Neural cell (in vitro differentiated cells): ENCODE results near the gene PAX2. TPM values are rescaled to one million over a fixed set of nuclear protein-coding genes. Genes with fewer than 3 reads are reported as not detected.

Source experiments
- H2AFZ ChIP-seq: fragments of 200-600, 300-800 bp; sonication (generic), shearing (Covaris generic); 2 replicates; pipeline ENCODE4 v1.6.0; 2014; ENCODE audit warnings: low read depth, mild to moderate bottlenecking, antibody characterized with exemption, low read length, moderate library complexity
- H3F3A ChIP-seq: fragments of 200-600 bp; shearing (Covaris generic); 2 replicates; pipeline ENCODE4 v1.6.1; 2016; ENCODE audit warnings: mild to moderate bottlenecking, moderate library complexity, mixed read lengths, antibody characterized with exemption, low read length; ENCODE audit not compliant: insufficient read depth, poor library complexity, severe bottlenecking
- H3K27ac ChIP-seq: fragments of 200-600, 300-800 bp; sonication (generic), shearing (Covaris generic); 2 replicates; pipeline ENCODE4 v1.5.1; 2014; ENCODE audit warnings: mild to moderate bottlenecking, low read length, moderate library complexity
- H3K27me3 ChIP-seq: fragments of 300-800, 200-600 bp; sonication (generic), shearing (Covaris generic); 2 replicates; pipeline ENCODE4 v1.6.0; 2014; ENCODE audit warnings: mild to moderate bottlenecking, low read depth, low read length, moderate library complexity; ENCODE audit not compliant: insufficient read depth
- H3K36me3 ChIP-seq: fragments of 300-800, 200-600 bp; sonication (generic), shearing (Covaris generic); 2 replicates; pipeline ENCODE4 v1.5.1; 2014; ENCODE audit warnings: mild to moderate bottlenecking, antibody characterized with exemption, low read length, moderate library complexity; ENCODE audit not compliant: insufficient read depth
- H3K4me2 ChIP-seq: fragments of 300-800, 200-600 bp; sonication (generic), shearing (Covaris generic); 2 replicates; pipeline ENCODE4 v1.6.0; 2014; ENCODE audit warnings: mild to moderate bottlenecking, low read length
- H3K4me3 ChIP-seq: fragments of 300-800, 200-600 bp; sonication (generic), shearing (Covaris generic); 2 replicates; pipeline ENCODE4 v1.5.1; 2014; ENCODE audit warnings: mild to moderate bottlenecking, low read length, moderate library complexity
- H3K79me2 ChIP-seq: fragments of 200-600 bp; shearing (Covaris generic); replicated peaks from 2 replicates; pipeline ENCODE4 v1.6.0; 2014; ENCODE audit warnings: mild to moderate bottlenecking, low read length, moderate library complexity; ENCODE audit not compliant: insufficient read depth
- H3K9ac ChIP-seq: fragments of 300-800, 200-600 bp; sonication (generic), shearing (Covaris generic); 2 replicates; pipeline ENCODE4 v1.6.1; 2016; ENCODE audit warnings: mild to moderate bottlenecking, low read length, mixed read lengths
- H3K9me2 ChIP-seq: fragments of 200-600 bp; shearing (Covaris generic); 2 replicates; pipeline ENCODE4 v1.6.1; 2016; ENCODE audit warnings: mild to moderate bottlenecking, low read length, mixed read lengths; ENCODE audit not compliant: insufficient read depth
- H3K9me3 ChIP-seq: fragments of 200-600, 300-800 bp; sonication (generic), shearing (Covaris generic); 2 replicates; pipeline ENCODE4 v1.6.1; 2016; ENCODE audit warnings: mild to moderate bottlenecking, mixed run types, low read length, moderate library complexity, mixed read lengths
- H4K20me1 ChIP-seq: fragments of 200-600 bp; shearing (Covaris generic); 2 replicates; pipeline ENCODE4 v1.6.1; 2016; ENCODE audit warnings: mild to moderate bottlenecking, mixed run types; ENCODE audit not compliant: insufficient read depth
- EP300 ChIP-seq: fragments of 450-650 bp; conservative IDR thresholded peaks from 2 replicates; pipeline ENCODE4 v1.6.1; 2014; ENCODE audit warnings: antibody characterized with exemption, mild to moderate bottlenecking, moderate library complexity; ENCODE audit not compliant: poor library complexity, severe bottlenecking
- EZH2 ChIP-seq: fragments of 200-600, 300-800 bp; shearing (Covaris generic), sonication (generic); IDR thresholded peaks from 2 replicates; pipeline ENCODE4 v1.6.1; 2014; ENCODE audit warnings: antibody characterized with exemption, low read length, borderline replicate concordance, mild to moderate bottlenecking; ENCODE audit not compliant: insufficient read depth, poor library complexity, severe bottlenecking
- MXI1 ChIP-seq: fragments of 450-650 bp; conservative IDR thresholded peaks from 2 replicates; pipeline ENCODE4 v1.6.1; 2014; ENCODE audit warnings: antibody characterized with exemption, mild to moderate bottlenecking; ENCODE audit not compliant: poor library complexity, severe bottlenecking
- POLR2AphosphoS5 ChIP-seq: IDR thresholded peaks from 2 replicates; pipeline ENCODE4 v1.6.1; 2012
- RAD21 ChIP-seq: fragments of 450-650 bp; conservative IDR thresholded peaks from 2 replicates; pipeline ENCODE4 v1.6.1; 2014; ENCODE audit warnings: antibody characterized with exemption, mild to moderate bottlenecking, moderate library complexity
- SMC3 ChIP-seq: fragments of 450-650 bp; conservative IDR thresholded peaks from 2 replicates; pipeline ENCODE4 v1.6.1; 2014; ENCODE audit warnings: antibody characterized with exemption, mild to moderate bottlenecking, moderate library complexity; ENCODE audit not compliant: poor library complexity
- TAF1 ChIP-seq: IDR thresholded peaks from 2 replicates; pipeline ENCODE4 v1.6.1; 2012; ENCODE audit warnings: low read depth
- polyA plus RNA-seq: library from polyadenylated mRNA; depleted of rRNA; stranded (reverse); fragments of >200 nt; gene quantifications from 2 replicates; pipeline ENCODE4 v1.2.3, GENCODE V29; 2014
- TF ChIP-seq, protein P1 (sequence below): fragments of 450-650 bp; IDR thresholded peaks from 2 replicates; pipeline ENCODE4 v1.5.1; 2014; ENCODE audit warnings: antibody characterized with exemption, mild to moderate bottlenecking, moderate library complexity; ENCODE audit not compliant: poor library complexity, severe bottlenecking
- TF ChIP-seq, protein P2 (sequence below): IDR thresholded peaks from 2 replicates; pipeline ENCODE4 v1.6.1; 2012; ENCODE audit warnings: borderline replicate concordance

The PAX2 gene
- polyA plus RNA-seq, 1 donor from 2014 or later = not detected

DNA sequence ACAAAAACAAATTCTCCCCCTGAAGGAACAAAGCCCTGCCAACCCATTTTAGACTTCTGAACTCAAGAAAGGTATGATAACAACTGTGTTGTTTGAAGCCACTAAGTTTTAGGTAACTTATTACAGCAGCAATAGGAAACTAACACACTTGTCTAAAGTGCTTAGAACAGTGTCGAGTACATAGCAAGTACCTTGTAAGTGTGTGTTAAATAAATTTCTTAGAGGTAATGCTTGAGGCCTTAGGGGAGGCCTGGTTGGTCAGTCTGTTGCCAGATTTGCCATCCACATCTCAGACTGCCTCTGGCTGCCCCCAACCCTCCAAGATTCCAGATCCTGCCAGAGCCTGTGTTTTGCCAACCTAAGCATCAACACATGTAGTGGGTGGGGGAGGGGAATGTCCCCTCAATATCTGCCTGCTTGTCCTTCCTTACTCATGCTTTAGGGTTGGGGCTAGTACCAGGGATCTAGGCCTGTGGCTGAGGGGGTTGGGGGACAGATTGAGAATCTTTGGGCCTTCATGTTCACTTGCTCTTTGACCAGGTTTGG lies 27.1 kb upstream of the PAX2 start:
- H3F3A ChIP-seq = no peaks in the 10 kb centered on the region
- H2AFZ ChIP-seq = no peak overlapping the region
- TF ChIP-seq, protein P1, sequence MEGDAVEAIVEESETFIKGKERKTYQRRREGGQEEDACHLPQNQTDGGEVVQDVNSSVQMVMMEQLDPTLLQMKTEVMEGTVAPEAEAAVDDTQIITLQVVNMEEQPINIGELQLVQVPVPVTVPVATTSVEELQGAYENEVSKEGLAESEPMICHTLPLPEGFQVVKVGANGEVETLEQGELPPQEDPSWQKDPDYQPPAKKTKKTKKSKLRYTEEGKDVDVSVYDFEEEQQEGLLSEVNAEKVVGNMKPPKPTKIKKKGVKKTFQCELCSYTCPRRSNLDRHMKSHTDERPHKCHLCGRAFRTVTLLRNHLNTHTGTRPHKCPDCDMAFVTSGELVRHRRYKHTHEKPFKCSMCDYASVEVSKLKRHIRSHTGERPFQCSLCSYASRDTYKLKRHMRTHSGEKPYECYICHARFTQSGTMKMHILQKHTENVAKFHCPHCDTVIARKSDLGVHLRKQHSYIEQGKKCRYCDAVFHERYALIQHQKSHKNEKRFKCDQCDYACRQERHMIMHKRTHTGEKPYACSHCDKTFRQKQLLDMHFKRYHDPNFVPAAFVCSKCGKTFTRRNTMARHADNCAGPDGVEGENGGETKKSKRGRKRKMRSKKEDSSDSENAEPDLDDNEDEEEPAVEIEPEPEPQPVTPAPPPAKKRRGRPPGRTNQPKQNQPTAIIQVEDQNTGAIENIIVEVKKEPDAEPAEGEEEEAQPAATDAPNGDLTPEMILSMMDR = no peak
- no peaks in the 10 kb centered on the region for H3K9me3 ChIP-seq
- no peaks in the 10 kb centered on the region for H3K36me3 ChIP-seq
- H3K27ac ChIP-seq = no peak overlapping the region
- no peak overlapping the region for H3K4me3 ChIP-seq
- no peak overlapping the region for H3K4me2 ChIP-seq
- H3K79me2 ChIP-seq = no peaks in the 10 kb centered on the region
- H4K20me1 ChIP-seq = no peaks in the 10 kb centered on the region
- no peaks in the 10 kb centered on the region for H3K9me2 ChIP-seq
- H3K9ac ChIP-seq = no peak overlapping the region
- peaks cover 98% of the 10 kb centered on the region for H3K27me3 ChIP-seq

DNA sequence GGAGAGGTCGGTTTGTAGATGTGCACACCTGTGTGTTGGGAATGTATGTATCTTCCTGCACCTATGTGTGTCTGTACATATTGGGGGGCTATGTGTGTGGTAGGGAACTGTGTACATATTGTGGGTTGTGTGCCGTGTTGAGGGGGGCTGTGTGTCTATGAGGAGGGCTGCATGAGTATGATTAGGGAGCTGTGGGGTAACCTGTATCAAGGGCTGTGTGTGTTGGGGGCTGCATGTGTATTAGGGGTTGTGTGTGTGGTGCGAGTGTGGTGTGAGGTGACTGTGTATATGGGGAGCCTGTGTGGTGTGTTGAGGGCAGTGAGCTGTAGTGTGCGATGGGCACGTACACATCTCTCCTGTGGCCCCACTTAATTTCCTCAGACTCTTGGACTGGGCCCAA lies 22.2 kb upstream of the PAX2 start:
- Histone ChIP-seq H3K9me3 (no peaks in the 10 kb centered on the region), H3K27me3 (peaks cover 95% of the 10 kb centered on the region), H3K36me3 (no peaks in the 10 kb centered on the region), H3K9me2 (no peaks in the 10 kb centered on the region), H3K9ac (no peak overlapping the region), H3K27ac (no peak overlapping the region), H3K79me2 (no peaks in the 10 kb centered on the region), H3K4me3 (no peak overlapping the region), H3F3A (no peaks in the 10 kb centered on the region), H4K20me1 (no peaks in the 10 kb centered on the region), H3K4me2 (no peak overlapping the region), H2AFZ (no peak overlapping the region)
- TF ChIP-seq POLR2AphosphoS5 = no peak
- no peak for TF ChIP-seq EZH2
- TF ChIP-seq, protein P1 = no peak
- TF ChIP-seq, protein P2, sequence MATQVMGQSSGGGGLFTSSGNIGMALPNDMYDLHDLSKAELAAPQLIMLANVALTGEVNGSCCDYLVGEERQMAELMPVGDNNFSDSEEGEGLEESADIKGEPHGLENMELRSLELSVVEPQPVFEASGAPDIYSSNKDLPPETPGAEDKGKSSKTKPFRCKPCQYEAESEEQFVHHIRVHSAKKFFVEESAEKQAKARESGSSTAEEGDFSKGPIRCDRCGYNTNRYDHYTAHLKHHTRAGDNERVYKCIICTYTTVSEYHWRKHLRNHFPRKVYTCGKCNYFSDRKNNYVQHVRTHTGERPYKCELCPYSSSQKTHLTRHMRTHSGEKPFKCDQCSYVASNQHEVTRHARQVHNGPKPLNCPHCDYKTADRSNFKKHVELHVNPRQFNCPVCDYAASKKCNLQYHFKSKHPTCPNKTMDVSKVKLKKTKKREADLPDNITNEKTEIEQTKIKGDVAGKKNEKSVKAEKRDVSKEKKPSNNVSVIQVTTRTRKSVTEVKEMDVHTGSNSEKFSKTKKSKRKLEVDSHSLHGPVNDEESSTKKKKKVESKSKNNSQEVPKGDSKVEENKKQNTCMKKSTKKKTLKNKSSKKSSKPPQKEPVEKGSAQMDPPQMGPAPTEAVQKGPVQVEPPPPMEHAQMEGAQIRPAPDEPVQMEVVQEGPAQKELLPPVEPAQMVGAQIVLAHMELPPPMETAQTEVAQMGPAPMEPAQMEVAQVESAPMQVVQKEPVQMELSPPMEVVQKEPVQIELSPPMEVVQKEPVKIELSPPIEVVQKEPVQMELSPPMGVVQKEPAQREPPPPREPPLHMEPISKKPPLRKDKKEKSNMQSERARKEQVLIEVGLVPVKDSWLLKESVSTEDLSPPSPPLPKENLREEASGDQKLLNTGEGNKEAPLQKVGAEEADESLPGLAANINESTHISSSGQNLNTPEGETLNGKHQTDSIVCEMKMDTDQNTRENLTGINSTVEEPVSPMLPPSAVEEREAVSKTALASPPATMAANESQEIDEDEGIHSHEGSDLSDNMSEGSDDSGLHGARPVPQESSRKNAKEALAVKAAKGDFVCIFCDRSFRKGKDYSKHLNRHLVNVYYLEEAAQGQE = no peak
- TF ChIP-seq EP300 = no peak
- TF ChIP-seq TAF1 = no peak
- TF ChIP-seq MXI1 = no peak
- TF ChIP-seq SMC3 = no peak
- TF ChIP-seq RAD21 = no peak
